ENCODE results near the gene ZFC3H1.

The ZFC3H1 gene

GRCh38 chr12:71625476-71625875, 38.2 kb downstream of the ZFC3H1 start:
- DNase-seq (ENCODE audit: insufficient read length) (no peak), FAIRE-seq (no peak)
- TF ChIP-seq POLR2A (IDR thresholded peaks at IDR 0.05; ENCODE audit: low read depth, low read length) = no peak
- TF ChIP-seq POLR2AphosphoS5 (IDR thresholded peaks at IDR 0.05; ENCODE audit: low read depth, low read length) = no peak
- TF ChIP-seq TAF1 (IDR thresholded peaks at IDR 0.05; ENCODE audit: borderline replicate concordance, low read depth, low read length) = no peak

GRCh38 chr12:71621938-71622337, 41.7 kb downstream of the ZFC3H1 start:
- FAIRE-seq = no peak
- TF ChIP-seq POLR2A (IDR thresholded peaks at IDR 0.05; ENCODE audit: low read depth, low read length) = no peak
- no peak for TF ChIP-seq POLR2AphosphoS5 (IDR thresholded peaks at IDR 0.05; ENCODE audit: low read depth, low read length)
- no peak for TF ChIP-seq TAF1 (IDR thresholded peaks at IDR 0.05; ENCODE audit: borderline replicate concordance, low read depth, low read length)
- DNase-seq (ENCODE audit: insufficient read length) = no peak

DNA sequence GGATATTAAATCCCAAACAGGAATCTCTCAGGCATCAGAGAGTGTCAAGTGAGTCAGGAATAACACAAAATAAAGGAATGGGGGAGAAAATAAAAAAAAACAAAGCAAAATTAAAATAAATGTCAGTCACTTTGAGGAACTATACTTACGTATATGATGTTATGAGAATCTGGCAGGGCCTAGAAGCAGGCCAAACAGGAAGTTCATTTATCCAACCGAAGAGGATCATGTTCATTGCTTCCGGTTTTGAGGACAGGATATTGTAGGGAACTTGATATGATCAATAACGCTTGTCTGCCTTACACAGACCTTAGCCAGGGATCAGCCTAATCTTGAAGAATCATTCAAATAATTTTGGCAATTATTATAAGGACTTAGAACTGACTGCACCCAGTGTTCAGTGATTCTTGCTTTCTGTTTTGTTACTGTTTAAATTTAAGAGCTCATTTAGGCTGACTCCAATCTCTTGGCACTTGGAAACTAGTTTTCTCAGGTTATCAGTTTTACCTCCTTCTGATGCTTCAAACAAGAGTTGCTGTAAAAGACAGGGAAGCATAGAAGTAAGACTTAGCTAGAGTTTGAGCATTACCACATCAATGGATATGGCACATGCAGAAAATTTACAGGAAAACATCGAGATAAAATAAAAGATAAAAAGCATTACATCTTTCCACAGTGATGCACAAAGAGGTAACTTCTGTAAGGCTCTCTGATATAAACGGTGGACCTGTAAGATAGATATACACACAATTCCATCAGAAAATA, 53.4 kb downstream of the ZFC3H1 start:
- DNase-seq (ENCODE audit: insufficient read length) = no peak
- TF ChIP-seq TAF1 (IDR thresholded peaks at IDR 0.05; ENCODE audit: borderline replicate concordance, low read depth, low read length) = no peak
- no peak for TF ChIP-seq POLR2AphosphoS5 (IDR thresholded peaks at IDR 0.05; ENCODE audit: low read depth, low read length)
- TF ChIP-seq POLR2A (IDR thresholded peaks at IDR 0.05; ENCODE audit: low read depth, low read length) = no peak
- peak; percentile 86 for FAIRE-seq

GRCh38 chr12:71607494-71608330, 55.9 kb downstream of the ZFC3H1 start:
- FAIRE-seq = no peak
- TF ChIP-seq TAF1 (IDR thresholded peaks at IDR 0.05; ENCODE audit: borderline replicate concordance, low read depth, low read length) = no peak
- no peak for TF ChIP-seq POLR2A (IDR thresholded peaks at IDR 0.05; ENCODE audit: low read depth, low read length)
- TF ChIP-seq POLR2AphosphoS5 (IDR thresholded peaks at IDR 0.05; ENCODE audit: low read depth, low read length) = no peak
- no peak for DNase-seq (ENCODE audit: insufficient read length)

DNA sequence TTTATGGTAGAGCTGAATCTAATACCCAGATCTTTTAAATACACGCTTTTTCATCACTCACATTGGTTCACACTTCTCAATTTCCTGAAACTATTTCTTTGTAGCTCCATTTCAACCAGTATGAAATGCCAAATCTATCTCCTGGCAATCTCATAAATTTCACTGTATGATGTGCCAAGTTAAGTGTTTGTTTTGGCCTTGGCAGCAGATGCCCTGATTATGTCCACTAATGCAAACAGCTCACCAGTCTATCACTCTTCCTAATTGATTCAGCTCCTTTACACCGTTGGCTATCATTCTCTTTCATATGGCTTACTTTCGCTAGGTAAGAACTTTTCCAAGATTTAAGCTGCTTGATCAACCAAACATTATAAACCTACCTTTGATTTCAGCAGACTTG, 58.6 kb downstream of the ZFC3H1 start:
- DNase-seq (ENCODE audit: insufficient read length) (no peak), FAIRE-seq (no peak)
- TF ChIP-seq TAF1 (IDR thresholded peaks at IDR 0.05; ENCODE audit: borderline replicate concordance, low read depth, low read length) = no peak
- TF ChIP-seq POLR2A (IDR thresholded peaks at IDR 0.05; ENCODE audit: low read depth, low read length) = no peak
- TF ChIP-seq POLR2AphosphoS5 (IDR thresholded peaks at IDR 0.05; ENCODE audit: low read depth, low read length) = no peak

DNA sequence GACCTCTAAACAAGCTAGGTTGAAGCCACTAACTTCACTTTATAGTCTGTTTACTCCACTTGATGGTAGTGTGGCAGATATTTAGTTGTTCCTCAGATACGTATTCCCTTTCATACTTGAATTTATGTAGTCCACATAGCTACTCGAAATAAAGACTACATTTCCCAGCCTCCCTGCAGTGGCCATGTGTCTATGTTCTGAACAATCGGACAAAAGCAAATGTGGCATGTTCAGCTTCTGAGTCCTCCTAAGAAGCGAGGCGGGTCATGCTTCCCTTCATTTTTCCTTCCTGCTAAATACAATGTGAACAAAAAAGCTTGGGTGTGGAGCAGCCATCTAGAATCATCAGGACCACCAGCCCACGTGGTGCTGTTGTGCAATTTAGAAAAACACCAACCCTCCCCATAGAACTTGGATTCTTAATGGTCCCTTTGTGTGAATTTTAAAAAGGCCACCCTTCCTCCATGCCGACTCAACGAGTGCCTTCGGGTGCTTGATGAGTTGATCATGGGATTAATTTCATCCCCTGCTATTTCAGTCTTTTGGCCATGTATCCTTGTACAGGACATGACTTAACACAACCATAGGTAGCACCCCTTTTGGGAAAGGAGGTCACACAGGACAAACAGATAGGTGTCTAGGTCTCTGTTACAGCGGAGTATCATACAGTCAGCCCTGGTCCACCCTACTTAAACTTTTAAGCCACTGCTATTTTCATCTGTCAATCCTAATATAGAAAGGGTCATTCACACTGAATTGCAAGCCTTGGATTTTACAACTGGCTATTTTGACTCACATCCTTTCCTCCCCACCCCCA, 60.7 kb downstream of the ZFC3H1 start:
- no peak for TF ChIP-seq POLR2A (IDR thresholded peaks at IDR 0.05; ENCODE audit: low read depth, low read length)
- no peak for TF ChIP-seq POLR2AphosphoS5 (IDR thresholded peaks at IDR 0.05; ENCODE audit: low read depth, low read length)
- DNase-seq (ENCODE audit: insufficient read length) (no peak), FAIRE-seq (peak; percentile 9)

- no peak for TF ChIP-seq POLR2A (IDR thresholded peaks at IDR 0.05; ENCODE audit: low read depth, low read length)
- TF ChIP-seq POLR2AphosphoS5 (IDR thresholded peaks at IDR 0.05; ENCODE audit: low read depth, low read length) = no peak
- TF ChIP-seq TAF1 (IDR thresholded peaks at IDR 0.05; ENCODE audit: borderline replicate concordance, low read depth, low read length) = no peak
- DNase-seq (ENCODE audit: insufficient read length) = no peak
- no peak for FAIRE-seq
Observed at GRCh38 chr12:71601546-71601945, 62.1 kb downstream of the ZFC3H1 start.

DNA sequence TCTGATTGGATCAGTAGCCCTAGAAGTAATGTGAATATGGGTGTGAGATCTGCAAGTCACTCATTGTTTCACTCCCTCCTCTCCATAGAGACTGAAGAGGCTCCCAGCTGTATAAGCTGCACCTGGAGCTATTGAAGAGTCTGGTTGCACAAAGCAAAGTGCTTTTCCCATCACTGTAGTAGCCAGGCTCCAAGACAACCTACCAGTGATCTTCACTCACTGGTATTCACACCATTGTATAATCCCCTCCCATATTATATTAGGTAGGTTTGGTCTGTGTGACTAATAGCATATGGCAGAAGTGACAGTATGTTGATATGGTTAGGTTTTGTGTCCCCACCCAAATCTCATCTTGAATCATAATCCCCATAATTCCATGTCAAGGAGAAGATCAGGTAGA, 64.4 kb downstream of the ZFC3H1 start:
- FAIRE-seq (no peak), DNase-seq (ENCODE audit: insufficient read length) (no peak)
- TF ChIP-seq TAF1 (IDR thresholded peaks at IDR 0.05; ENCODE audit: borderline replicate concordance, low read depth, low read length) (no peak), POLR2AphosphoS5 (IDR thresholded peaks at IDR 0.05; ENCODE audit: low read depth, low read length) (no peak), POLR2A (IDR thresholded peaks at IDR 0.05; ENCODE audit: low read depth, low read length) (no peak)

DNA sequence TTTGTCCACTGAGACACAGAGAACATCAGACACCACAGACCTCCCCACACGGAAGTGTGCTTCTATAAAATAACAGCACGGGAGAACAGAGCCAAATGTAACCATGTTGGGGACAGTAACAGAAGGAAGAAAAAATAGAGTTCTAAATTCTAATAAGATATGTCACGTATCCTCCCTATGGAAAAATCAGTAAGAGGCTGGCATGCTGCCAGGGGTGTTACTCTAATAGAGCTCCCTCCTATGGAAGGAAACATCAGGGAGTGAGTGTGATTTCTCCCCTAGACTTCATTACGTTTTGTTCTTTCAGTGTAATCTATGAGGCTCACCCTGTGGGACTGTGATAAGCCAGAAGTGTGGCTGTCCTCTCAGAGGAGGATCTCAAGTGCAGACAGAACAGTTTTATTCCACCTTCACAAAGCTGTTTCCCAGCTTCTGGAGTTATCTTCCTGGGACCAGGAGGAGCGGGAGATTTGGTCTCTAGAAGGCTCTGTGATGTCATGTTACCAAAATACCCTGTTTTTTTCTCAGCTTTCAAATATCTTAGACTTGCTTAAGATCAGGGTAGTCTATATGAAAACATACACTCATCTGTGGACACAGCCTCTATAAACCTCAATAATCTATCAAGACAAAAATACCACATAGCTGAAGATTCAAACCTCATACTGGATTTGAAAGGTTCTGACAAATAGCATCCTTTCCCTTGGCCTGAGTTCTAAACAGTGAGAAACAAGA, 69.3 kb downstream of the ZFC3H1 start:
- DNase-seq (ENCODE audit: insufficient read length) (no peak), FAIRE-seq (no peak)
- no peak for TF ChIP-seq POLR2A (IDR thresholded peaks at IDR 0.05; ENCODE audit: low read depth, low read length)
- no peak for TF ChIP-seq POLR2AphosphoS5 (IDR thresholded peaks at IDR 0.05; ENCODE audit: low read depth, low read length)
- no peak for TF ChIP-seq TAF1 (IDR thresholded peaks at IDR 0.05; ENCODE audit: borderline replicate concordance, low read depth, low read length)

DNA sequence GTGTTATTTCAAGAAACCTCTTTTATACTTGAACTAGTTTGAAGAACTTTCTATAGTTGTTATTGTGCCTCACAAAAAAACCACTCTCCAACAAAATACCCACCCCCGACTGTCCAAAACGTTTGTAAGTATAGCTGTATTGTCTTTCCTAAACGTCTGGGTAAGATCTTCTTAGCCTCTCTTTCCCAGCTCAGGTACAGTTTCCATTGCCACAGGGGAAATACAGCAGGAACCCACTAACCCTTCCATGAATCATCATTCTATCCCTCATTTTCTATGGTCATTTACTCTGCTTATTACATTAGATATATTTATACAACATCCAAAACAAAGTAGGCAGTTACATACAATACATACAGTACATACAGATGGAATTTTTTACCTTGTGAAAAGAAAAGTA, 70.8 kb downstream of the ZFC3H1 start:
- FAIRE-seq (no peak), DNase-seq (ENCODE audit: insufficient read length) (no peak)
- TF ChIP-seq POLR2AphosphoS5 (IDR thresholded peaks at IDR 0.05; ENCODE audit: low read depth, low read length) (no peak), TAF1 (IDR thresholded peaks at IDR 0.05; ENCODE audit: borderline replicate concordance, low read depth, low read length) (no peak), POLR2A (IDR thresholded peaks at IDR 0.05; ENCODE audit: low read depth, low read length) (no peak)

GRCh38 chr12:71591601-71592000, 72.0 kb downstream of the ZFC3H1 start:
- TF ChIP-seq TAF1 (IDR thresholded peaks at IDR 0.05; ENCODE audit: borderline replicate concordance, low read depth, low read length) = no peak
- no peak for TF ChIP-seq POLR2AphosphoS5 (IDR thresholded peaks at IDR 0.05; ENCODE audit: low read depth, low read length)
- no peak for TF ChIP-seq POLR2A (IDR thresholded peaks at IDR 0.05; ENCODE audit: low read depth, low read length)
- no peak for DNase-seq (ENCODE audit: insufficient read length)
- FAIRE-seq = no peak
